HG03280 (cell line): Measurements from ENCODE around the gene HTATIP2.
A peak's percentile ranks its signal among the peaks of the same experiment; 100 is the strongest.
"Not testable (repeated sequence)": the region's sequence is repeated elsewhere in the genome, so short reads cannot be mapped to it uniquely, and the experiment has no call there.

Experiments used
- ATAC-seq: cut with Tn5 transposase; IDR thresholded peaks from one replicate; pipeline ENCODE4 v1.9.1; 2021; ENCODE audit warnings: mild to moderate bottlenecking, moderate library complexity; ENCODE audit not compliant: unreplicated experiment

Gene HTATIP2

GRCh38 chr11:20369826-20370225 is 6.3 kb downstream of the HTATIP2 start:
- no peak for ATAC-seq

GRCh38 chr11:20372081-20372626 is 8.6 kb downstream of the HTATIP2 start:
- ATAC-seq, result no peak

DNA sequence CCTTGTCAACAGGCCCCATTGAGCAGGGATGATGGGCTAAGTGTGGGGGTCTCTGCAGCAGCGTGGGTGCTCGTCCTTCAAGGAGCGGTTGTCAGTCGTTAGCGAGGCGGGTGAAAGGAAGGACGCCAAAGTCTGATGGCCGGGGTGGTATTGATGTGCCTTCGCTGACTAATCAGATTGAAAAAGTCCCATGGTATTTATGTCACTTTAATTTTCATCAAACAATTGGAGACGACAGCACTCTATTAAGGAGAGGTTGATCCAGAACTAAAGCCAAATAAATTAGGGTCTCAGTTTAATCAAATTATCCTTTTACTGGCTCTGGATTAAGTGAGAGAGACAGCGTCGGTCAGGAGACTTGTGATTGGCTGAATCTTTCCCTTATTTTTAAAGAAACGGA is 9.6 kb downstream of the HTATIP2 start:
- ATAC-seq, result no peak

GRCh38 chr11:20373568-20374209 is 10.2 kb downstream of the HTATIP2 start:
- no peak for ATAC-seq

DNA sequence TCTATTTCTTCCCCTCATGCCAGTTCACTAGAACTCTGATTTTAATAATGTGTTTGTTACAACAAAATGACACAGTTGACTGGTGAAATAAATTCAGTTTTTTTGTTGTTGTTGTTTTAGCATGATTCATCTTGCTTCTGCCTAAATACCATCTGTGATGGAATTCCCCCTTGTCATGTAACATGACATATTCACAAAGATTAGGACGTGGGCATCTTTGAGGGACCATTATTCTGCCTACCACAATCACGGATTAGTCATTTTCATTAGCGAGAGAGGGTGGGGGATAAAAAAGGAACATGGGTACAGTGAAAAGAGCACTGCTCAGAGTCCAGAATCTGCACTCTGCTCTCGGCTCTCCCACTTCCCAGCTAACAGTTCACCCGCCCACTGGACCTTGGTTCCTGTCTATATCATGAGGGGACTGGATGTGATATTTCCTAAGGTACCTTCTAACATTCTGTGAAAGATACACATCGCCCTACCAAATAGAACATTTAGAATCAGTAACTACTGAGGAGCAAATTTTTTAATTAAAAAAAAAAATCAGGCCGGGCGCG is 11.3 kb downstream of the HTATIP2 start:
- no peak for ATAC-seq

DNA sequence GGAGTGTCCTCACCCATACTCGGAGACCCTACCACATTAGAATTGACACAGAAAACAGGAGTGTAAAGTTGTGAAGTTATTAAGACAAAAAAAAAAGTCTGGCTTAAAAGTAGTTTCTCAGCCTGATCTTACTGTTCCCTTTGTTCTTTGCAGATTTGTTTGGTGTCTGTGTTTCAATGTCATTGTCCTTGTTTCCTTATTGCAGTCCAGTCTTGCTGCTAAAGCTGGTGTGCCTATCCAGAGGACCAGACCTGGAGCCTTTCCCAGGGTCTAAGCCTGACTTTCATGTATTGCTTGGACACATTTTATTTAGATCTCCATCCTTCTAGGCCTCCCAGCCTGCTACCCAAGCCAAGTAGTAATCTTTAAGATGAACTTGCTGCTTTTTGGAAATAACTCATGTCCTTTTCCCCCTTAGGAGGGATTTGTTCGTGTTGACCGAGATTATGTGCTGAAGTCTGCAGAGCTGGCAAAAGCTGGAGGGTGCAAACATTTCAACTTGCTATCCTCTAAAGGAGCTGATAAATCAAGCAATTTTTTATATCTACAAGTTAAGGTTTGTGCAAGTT is 12.7 kb downstream of the HTATIP2 start:
- ATAC-seq, result no peak

- ATAC-seq, result not testable (repeated sequence)
Measured at GRCh38 chr11:20385996-20386395, 22.5 kb downstream of the HTATIP2 start.

DNA sequence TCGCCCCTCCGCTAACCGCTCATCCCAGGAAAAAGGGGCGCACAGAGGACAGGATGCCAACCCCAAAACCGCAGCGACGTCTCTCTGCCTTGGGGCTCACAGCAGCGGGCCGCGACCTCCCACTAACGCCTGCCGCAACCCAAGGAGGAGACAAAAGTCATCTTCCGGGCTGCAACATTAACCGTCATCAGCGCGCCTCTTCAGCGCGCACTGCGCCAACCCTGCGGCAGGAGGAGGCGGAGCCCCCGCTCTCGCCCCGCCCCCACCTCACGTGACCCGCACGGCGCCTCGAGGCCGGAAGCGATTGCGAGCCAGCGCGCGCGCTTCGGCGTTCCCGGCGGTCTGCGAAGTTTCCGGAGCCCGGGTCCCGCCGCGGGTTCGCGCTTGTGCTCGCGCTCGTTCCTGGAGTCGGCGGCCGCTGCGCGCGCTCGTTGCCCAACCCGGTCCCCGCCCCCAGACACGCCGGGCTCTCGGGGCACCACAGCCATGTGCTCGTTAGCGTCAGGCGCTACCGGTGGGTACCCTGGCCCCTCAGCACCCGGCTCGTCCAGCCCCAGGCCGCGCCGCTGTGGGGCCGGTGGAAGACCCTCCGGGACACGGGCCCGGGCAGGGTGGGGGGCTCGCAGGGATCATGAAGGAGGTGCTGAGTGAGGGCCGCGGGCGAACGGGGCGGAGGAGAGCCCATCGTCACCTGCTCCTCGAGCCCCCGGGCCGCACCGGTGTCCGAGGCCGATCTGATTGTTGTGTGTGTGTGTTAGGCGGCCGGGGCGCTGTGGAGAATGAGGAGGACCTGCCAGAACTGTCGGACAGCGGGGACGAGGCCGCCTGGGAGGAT is 24.0 kb downstream of the HTATIP2 start, which contains the start of gene PRMT3:
PRMT3 (plus strand) TSS at position 456 of the 835 bp plus-strand sequence; CDS start at position 487, 31 bp downstream.
- peak; percentile 84 for ATAC-seq

- ATAC-seq, result peak; percentile 16
Measured at GRCh38 chr11:20388096-20389055, 24.9 kb downstream of the HTATIP2 start.

- ATAC-seq, result peak; percentile 83
Measured at GRCh38 chr11:20397281-20397680, 33.8 kb downstream of the HTATIP2 start.

DNA sequence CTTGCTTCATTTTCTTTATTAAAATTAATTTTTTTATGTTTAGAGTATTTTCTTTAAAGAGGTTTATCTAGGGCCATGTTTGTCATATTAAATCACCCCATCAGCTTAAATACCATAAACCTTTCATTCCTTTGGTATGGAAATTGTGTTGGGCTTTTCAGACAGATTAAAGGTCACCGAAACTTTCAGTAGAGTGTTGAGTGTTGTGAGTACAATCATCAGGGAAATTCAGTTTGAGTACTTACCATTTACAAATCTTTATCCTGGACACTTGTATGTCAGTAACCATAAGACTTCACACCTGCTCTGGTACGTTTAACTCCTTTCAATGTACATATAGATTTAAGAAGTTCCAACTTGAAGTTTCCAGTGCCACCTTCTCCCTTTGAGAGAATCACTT is 36.0 kb downstream of the HTATIP2 start:
- no peak for ATAC-seq

DNA sequence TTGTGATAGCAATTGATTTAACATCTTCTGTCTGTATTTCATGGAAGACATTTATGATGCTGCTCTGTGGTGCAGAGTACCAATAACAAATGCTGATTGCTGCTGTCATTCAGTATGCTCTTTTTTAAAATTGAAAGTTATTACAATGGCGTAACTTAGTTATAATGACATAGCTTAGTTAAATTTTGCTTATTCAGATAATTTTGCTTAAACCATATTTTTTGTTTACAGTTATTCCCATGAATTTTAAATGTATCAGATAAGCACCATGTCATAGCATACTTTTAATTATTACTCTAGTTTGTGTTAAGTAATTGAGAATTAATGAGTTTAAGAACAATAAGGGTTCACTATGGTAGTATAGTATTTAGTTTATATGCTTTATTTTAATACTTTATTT is 39.5 kb downstream of the HTATIP2 start:
- ATAC-seq, result no peak

DNA sequence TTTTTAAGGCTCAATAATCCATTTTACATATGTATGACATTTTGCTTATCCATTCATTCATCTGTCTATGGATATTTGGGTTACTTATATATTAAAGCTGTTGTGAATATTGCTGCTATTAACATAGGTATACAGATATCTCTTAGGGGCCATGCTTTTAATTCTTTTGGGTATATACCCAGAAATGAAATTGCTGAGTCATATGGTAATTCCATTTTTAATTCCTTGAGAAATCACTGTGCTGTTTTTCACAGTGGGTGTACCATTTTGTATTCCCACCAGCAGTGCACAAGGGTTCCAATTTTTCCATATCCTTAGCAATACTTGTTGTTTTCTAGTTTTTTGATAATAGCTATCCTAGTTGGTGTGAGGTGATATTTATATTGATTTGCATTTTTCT is 43.0 kb downstream of the HTATIP2 start:
- ATAC-seq, result no peak

GRCh38 chr11:20407344-20407743 is 43.8 kb downstream of the HTATIP2 start:
- ATAC-seq, result no peak

- ATAC-seq, result peak; percentile 57
Measured at GRCh38 chr11:20415432-20415831, 51.9 kb downstream of the HTATIP2 start.

DNA sequence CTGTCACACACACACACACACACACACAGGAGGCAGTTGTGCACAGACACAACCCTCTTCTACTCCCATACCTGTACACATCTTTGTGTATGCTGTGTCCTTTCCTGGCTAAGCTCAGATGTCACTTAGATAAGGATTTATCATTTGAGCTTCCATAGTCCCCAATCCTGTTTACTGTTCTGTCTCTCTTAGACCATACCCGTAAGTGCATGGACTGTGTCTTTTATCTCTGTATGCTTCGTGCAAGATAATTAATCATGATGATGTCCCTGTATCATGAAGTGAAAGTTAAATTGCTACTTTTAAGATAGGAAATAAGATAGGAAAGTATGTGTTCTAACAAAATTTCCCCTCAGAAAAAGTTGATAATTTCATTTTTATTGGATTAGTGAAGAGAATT is 54.3 kb downstream of the HTATIP2 start:
- ATAC-seq, result no peak

DNA sequence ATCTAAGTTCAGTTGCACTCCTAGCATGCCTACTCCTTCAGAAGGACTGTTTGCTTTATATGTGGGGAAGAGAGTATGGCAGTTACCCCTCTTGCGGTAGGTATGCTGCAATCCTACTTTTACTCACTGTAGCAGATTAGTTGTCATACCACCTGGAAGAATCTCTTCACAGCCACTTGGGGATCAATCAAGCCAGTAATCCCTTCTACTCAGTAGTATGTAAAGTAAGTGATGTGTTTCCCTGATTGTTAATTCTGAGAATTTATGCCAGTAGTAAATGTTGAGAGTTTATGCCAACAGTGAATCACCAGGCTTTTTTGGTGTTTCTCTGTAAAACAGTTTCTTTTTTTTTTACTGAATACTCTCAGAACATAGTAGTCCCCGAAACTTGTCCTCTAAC is 58.4 kb downstream of the HTATIP2 start:
- ATAC-seq, result no peak

DNA sequence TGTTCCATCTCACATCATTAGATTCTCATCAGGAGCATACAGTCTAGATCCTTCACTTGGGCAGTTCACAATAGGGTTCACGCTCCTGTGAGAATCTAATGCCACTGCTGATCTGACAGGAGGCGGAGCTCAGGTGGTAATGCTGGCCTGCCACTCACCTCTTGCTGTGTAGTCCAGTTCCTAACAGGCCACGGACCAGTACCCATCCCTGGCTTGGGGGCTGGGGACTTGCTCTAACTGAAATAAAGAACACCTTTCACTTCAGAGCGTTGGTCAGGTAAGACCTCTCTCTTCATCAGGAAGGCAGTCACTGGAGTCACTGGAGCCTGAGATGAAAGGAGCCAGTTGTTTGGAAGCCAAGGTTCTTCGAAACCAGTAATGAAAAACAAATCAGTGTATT is 65.7 kb downstream of the HTATIP2 start:
- no peak for ATAC-seq
